Neural cell (in vitro differentiated cells): ENCODE data around the gene NCEH1.

Experiments
- EP300 ChIP-seq: fragments of 450-650 bp; conservative IDR thresholded peaks from 2 replicates; pipeline ENCODE4 v1.6.1; 2014; ENCODE audit warnings: antibody characterized with exemption, mild to moderate bottlenecking, moderate library complexity; ENCODE audit not compliant: poor library complexity, severe bottlenecking
- REST ChIP-seq: IDR thresholded peaks from 2 replicates; pipeline ENCODE4 v1.6.1; 2012; ENCODE audit warnings: borderline replicate concordance

- no peak for TF ChIP-seq EP300
- no peak for TF ChIP-seq REST
Measured at GRCh38 chr3:172635588-172635987, 75.3 kb downstream of the NCEH1 start.
